ENCODE measurements around the gene SPRYD3. TPM values are rescaled to one million over a fixed set of nuclear protein-coding genes. Genes with fewer than 3 reads are reported as not detected.

Gene SPRYD3
- total RNA-seq, 1 experiment from 2014 or later, result 18.5 TPM

- POLR2A ChIA-PET (ENCODE audit: unreplicated experiment), result no interaction called here
- CTCF ChIA-PET, result no interaction called here
- no peaks in the 10 kb centered on the region for H3K9me2 ChIP-seq (replicated peaks; ENCODE audit: low read length)
- no peak overlapping the region for H2AFZ ChIP-seq (ENCODE audit: low read length)
- intact Hi-C loops (cut with micrococcal nuclease), result no loop called here
- H3K79me2 ChIP-seq (ENCODE audit: low read length), result peaks cover 17% of the 10 kb centered on the region; the same call in 1 of the 2 replicates
- BruUV-seq (replicated peaks), result no TSS peak
- H3K4me1 ChIP-seq (ENCODE audit: insufficient read depth, low read length), result no peaks in the 10 kb centered on the region
- DNase-seq, result no peak
- no peak for TF ChIP-seq EZH2phosphoT487 (IDR thresholded peaks at IDR 0.05; ENCODE audit: borderline replicate concordance, low read length)
- TF ChIP-seq EZH2 (IDR thresholded peaks at IDR 0.05; ENCODE audit: low read length, unreplicated experiment), result no peak
- no peak for TF ChIP-seq CTCF (conservative IDR thresholded peaks at IDR 0.05; ENCODE audit: low read depth, low read length)
- 0 out of 2 replicates have a peak, but pooled peaks cover 5% of the 10 kb centered on the region for H4K20me1 ChIP-seq (ENCODE audit: low read length)
- H3K9me3 ChIP-seq (ENCODE audit: low read length), result no peaks in the 10 kb centered on the region
- H3K27me3 ChIP-seq (ENCODE audit: low read length), result no peaks in the 10 kb centered on the region
- no peak overlapping the region for H3K9ac ChIP-seq (ENCODE audit: low read length)
- H3F3A ChIP-seq (ENCODE audit: low read length, unreplicated experiment), result no peaks in the 10 kb centered on the region
- no peak for ATAC-seq
- no peak overlapping the region for H3K27ac ChIP-seq (ENCODE audit: low read length)
- H3K36me3 ChIP-seq (ENCODE audit: low read depth, low read length), result peaks cover 72% of the 10 kb centered on the region
- no peak overlapping the region for H3K4me2 ChIP-seq (ENCODE audit: low read length)
- no peak overlapping the region for H3K4me3 ChIP-seq (ENCODE audit: low read length)
Measured at GRCh38 chr12:53025250-53025649, 53.9 kb downstream of the SPRYD3 start.

GRCh38 chr12:53014709-53015108 is 64.5 kb downstream of the SPRYD3 start:
- intact Hi-C loops (cut with micrococcal nuclease), result no loop called here
- no peaks in the 10 kb centered on the region for H3K9me2 ChIP-seq (replicated peaks; ENCODE audit: low read length)
- H3K27me3 ChIP-seq (ENCODE audit: low read length), result no peaks in the 10 kb centered on the region
- no peak overlapping the region for H2AFZ ChIP-seq (ENCODE audit: low read length)
- no peak overlapping the region for H3K9ac ChIP-seq (ENCODE audit: low read length)
- ATAC-seq (no peak), DNase-seq (no peak)
- H3K4me1 ChIP-seq (ENCODE audit: insufficient read depth, low read length), result peaks cover 9% of the 10 kb centered on the region
- ChIA-PET CTCF (no interaction called here), POLR2A (ENCODE audit: unreplicated experiment) (no interaction called here)
- H3K79me2 ChIP-seq (ENCODE audit: low read length), result peaks cover 88% of the 10 kb centered on the region
- no peak overlapping the region for H3K4me2 ChIP-seq (ENCODE audit: low read length)
- no peaks in the 10 kb centered on the region for H3K9me3 ChIP-seq (ENCODE audit: low read length)
- BruUV-seq (replicated peaks), result no TSS peak
- H4K20me1 ChIP-seq (ENCODE audit: low read length), result peaks cover 65% of the 10 kb centered on the region
- TF ChIP-seq CTCF (conservative IDR thresholded peaks at IDR 0.05; ENCODE audit: low read depth, low read length) (no peak), EZH2phosphoT487 (IDR thresholded peaks at IDR 0.05; ENCODE audit: borderline replicate concordance, low read length) (no peak), EZH2 (IDR thresholded peaks at IDR 0.05; ENCODE audit: low read length, unreplicated experiment) (no peak)
- H3K4me3 ChIP-seq (ENCODE audit: low read length), result no peak overlapping the region
- H3K27ac ChIP-seq (ENCODE audit: low read length), result no peak overlapping the region
- H3K36me3 ChIP-seq (ENCODE audit: low read depth, low read length), result peaks cover 77% of the 10 kb centered on the region
- H3F3A ChIP-seq (ENCODE audit: low read length, unreplicated experiment), result no peaks in the 10 kb centered on the region

Small RNAs within 50 kb of the gene (microRNA-seq; reads per million reads assigned to microRNA genes)
- 0.75 reads per million for gene MIR6757 (ENCODE audit: unreplicated experiment)

Other genes starting within 250 kb of the SPRYD3 start
- gene KRT79, start 245.1 kb downstream of the SPRYD3 start, total RNA-seq (2014; rRNA removed), result 0.46 TPM in 1 of 2 replicates, not detected in the other
- gene KRT78, start 230.4 kb downstream of the SPRYD3 start, total RNA-seq (2014; rRNA removed), result 0.12 and 0.15 TPM in 2 replicates
- 719 and 1,028 TPM in 2 replicates for gene KRT8, start 174.3 kb downstream of the SPRYD3 start, total RNA-seq (2014; rRNA removed)
- 1,461 and 1,545 TPM in 2 replicates for gene KRT18, start 130.3 kb downstream of the SPRYD3 start, total RNA-seq (2014; rRNA removed)
- 424 and 434 TPM in 2 replicates for gene EIF4B, start 72.9 kb downstream of the SPRYD3 start, total RNA-seq (2014; rRNA removed)
- gene TNS2, start 29.3 kb downstream of the SPRYD3 start, total RNA-seq (2014; rRNA removed), result 13.1 and 30.3 TPM in 2 replicates
- gene IGFBP6, start 18.3 kb upstream of the SPRYD3 start, total RNA-seq (2014; rRNA removed), result 256 and 299 TPM in 2 replicates
- gene SOAT2, start 24.1 kb upstream of the SPRYD3 start, total RNA-seq (2014; rRNA removed), result 0.07 and 0.86 TPM in 2 replicates
- gene ZNF740, start 101.3 kb upstream of the SPRYD3 start, total RNA-seq (2014; rRNA removed), result 12.3 and 12.8 TPM in 2 replicates
- 21.5 and 23.8 TPM in 2 replicates for gene CSAD, start 101.5 kb upstream of the SPRYD3 start, total RNA-seq (2014; rRNA removed)
- gene ITGB7, start 127.9 kb upstream of the SPRYD3 start, total RNA-seq (2014; rRNA removed), result 1.9 and 3.4 TPM in 2 replicates
- 62.0 and 73.5 TPM in 2 replicates for gene RARG, start 152.8 kb upstream of the SPRYD3 start, total RNA-seq (2014; rRNA removed)
- gene ESPL1, start 188.9 kb upstream of the SPRYD3 start, total RNA-seq (2014; rRNA removed), result 31.6 and 37.3 TPM in 2 replicates
- gene PFDN5, start 216.2 kb upstream of the SPRYD3 start, total RNA-seq (2014; rRNA removed), result 476 and 519 TPM in 2 replicates
- 81.0 and 89.9 TPM in 2 replicates for gene MYG1, start 220.3 kb upstream of the SPRYD3 start, total RNA-seq (2014; rRNA removed)
- 53.5 and 55.8 TPM in 2 replicates for gene AAAS, start 242.2 kb upstream of the SPRYD3 start, total RNA-seq (2014; rRNA removed)

Data from PC-3 (cell line).